ENCODE data around the gene MYO18A.

The MYO18A gene

DNA sequence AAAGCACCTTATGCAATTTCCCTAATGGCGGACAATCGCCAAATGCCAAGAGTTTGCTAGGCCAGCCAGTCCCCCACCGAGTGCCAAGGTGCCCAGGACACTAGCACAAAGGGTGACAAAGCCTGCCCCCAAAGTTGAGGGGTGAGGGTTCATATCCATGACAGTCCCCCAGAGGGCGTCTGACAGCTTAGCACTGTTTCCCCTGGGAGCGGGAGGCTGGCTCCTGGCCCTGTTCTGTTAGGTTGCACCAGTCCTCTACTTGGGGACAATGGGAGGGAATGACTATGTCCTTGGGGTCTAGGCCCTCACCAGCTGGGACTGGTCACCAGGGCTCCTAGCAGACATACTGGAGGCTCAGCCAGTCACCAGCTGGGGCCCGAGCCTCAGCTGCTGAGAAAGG, 66.9 kb downstream of the MYO18A start:
- no peak for FAIRE-seq
- no peak for DNase-seq (ENCODE audit: extremely low spot score, insufficient read length, low read depth)

DNA sequence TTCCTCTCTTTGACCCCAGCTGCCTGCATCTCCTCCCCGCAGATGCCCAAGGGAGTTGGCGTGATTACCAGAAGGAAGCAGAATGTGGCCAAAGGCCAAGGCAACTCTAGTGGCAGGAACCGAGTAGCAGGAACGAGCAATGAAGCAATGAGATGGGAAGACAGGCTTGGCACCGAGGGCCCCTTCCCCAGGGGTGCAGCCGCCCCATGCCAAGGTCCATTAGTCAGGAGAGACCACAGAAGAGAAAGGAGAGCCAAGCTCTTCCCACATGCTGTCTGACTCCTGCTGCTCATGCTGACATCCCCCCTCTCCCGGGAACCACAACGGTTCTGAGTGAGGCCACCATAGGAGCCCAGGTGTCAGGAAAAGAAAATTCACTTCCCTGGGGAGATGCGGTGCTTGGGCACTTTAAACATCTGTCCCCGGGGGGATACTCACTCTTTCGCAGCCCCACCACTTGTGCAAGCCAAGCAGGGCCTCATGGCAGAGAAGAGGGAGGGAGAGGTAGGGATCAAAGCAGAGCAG, 67.4 kb downstream of the MYO18A start:
- FAIRE-seq, result no peak
- DNase-seq (ENCODE audit: extremely low spot score, insufficient read length, low read depth), result no peak

DNA sequence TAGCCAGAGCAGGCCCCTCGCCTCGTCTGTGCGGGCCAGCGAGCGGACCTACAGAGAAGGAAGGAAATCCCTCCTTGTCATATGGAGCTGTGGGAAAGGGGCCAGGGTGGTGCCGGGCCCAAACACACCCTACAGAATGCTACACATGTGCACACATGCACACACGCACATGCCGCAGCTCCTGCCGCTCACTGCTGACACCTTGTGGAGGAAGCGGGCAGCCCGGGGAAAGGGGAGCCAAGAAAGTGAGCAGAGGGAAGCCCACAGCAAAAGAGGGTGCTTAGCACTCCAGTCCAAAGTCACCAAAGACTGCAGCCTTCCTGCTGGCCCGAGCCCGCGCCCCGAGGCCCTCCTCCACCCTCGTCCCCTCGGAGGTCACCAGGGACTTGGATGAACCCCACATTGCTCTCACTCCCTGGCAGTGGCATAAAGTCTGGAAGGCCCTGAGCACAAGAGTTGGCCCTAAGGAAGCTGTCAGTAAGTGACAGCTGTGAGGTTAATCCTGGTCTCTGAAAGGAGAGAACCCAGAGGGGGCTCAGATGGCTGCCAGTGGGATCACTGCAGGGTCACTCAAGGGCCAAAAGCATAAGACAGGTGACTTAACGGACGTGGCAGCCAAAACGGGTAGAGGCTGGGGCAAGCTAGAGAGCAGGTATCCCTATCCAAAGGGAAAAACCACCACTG, 68.2 kb downstream of the MYO18A start:
- FAIRE-seq, result peak; percentile 88
- peak; percentile 51 for DNase-seq (ENCODE audit: extremely low spot score, insufficient read length, low read depth)

DNA sequence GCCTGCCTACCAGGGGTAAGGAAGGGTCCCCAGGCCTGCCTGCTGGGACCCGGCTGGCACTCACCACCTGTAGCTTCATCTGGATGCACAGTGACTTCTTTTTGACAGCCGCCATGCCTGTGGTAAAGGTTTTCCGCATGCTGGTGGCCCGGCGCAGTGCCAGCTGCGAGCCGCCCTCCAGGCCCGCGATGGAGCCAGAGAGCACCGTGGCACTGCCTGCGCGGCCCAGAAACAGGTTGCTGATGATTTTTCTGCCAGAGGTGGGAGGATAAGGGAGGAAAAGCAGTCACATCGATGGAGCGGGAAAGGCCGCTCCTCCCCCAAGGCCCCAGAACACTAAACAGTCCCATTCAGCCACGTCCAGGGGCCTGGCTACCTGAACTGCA, 69.8 kb downstream of the MYO18A start:
- DNase-seq (ENCODE audit: extremely low spot score, insufficient read length, low read depth), result no peak
- no peak for FAIRE-seq

DNA sequence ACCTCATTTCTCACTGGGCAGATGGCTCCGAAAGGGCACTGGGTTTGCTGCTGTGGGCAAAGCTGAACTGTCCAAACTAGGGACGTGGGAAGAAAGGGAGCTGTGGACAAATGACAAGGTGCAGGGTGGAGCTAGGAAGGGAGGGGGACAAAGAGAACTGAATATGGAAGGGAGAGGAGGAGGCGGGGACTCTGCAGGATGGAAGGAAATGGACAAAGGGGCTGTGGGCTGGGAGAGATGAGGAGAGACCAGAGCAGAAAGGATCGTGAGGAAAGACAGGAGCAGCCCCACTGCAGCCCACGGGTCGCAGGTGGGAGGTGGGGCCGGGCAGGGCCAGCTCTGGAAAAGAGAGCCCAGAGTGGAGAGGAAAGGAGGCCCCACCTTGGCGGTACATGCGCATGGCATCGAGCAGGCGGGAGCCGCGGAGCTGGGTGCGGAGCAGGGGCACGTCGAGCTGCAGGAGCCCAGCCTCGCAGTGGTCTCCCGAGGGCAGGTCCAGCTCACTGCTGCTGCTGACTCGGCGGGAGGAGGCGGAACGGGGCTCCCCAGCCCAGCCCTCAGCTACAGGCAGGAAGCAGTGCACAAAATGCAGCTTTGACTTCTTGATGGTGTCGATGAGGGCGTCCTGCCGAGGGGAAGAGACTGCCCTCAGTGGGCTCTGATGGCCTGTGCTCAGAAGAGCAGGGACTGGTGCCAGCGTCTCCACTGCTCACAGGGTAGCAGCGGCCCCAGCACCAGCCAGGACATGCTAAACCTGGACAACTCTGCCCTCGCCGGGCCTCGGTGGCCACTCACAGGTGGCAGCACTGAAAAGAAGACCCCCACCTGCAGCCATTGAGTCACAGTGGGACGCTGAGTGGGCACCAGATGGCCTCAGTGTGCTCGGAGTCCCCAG, 70.5 kb downstream of the MYO18A start:
- FAIRE-seq, result no peak

DNA sequence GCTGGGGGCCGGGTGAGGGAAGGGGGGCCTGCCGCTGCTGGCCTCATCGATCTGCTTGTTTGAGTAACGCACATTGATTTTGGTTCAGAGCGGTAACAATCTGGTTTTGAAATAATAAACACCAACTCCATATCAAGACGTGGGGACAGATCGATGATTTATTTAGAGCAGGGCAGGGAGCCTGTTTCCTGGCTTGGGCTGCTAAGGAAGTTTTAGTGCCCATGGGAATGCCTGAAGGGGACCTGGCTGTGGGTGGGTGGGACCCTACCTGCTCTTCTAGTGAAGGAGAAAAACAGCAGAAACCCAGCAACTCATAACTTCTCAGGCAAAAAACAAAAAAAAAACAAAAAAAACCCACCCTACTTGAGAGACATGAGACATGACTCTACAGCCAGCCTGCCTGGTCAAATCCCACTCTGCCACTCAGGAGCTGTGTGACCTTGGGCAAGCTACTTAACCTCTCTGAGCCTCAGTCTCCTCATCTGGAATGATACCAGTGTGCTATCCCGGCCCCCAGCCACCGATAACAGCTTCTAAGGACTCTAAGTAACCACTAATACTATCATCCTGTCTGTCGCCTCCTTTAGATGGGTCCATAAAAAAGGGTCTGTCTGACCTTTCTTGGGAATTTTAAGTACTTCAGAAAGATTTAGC, 71.2 kb downstream of the MYO18A start:
- DNase-seq (ENCODE audit: extremely low spot score, insufficient read length, low read depth), result no peak
- no peak for FAIRE-seq

More for the DNA sequence above, 70.5 kb downstream of the MYO18A start:
- no peak for DNase-seq (ENCODE audit: extremely low spot score, insufficient read length, low read depth)

DNA sequence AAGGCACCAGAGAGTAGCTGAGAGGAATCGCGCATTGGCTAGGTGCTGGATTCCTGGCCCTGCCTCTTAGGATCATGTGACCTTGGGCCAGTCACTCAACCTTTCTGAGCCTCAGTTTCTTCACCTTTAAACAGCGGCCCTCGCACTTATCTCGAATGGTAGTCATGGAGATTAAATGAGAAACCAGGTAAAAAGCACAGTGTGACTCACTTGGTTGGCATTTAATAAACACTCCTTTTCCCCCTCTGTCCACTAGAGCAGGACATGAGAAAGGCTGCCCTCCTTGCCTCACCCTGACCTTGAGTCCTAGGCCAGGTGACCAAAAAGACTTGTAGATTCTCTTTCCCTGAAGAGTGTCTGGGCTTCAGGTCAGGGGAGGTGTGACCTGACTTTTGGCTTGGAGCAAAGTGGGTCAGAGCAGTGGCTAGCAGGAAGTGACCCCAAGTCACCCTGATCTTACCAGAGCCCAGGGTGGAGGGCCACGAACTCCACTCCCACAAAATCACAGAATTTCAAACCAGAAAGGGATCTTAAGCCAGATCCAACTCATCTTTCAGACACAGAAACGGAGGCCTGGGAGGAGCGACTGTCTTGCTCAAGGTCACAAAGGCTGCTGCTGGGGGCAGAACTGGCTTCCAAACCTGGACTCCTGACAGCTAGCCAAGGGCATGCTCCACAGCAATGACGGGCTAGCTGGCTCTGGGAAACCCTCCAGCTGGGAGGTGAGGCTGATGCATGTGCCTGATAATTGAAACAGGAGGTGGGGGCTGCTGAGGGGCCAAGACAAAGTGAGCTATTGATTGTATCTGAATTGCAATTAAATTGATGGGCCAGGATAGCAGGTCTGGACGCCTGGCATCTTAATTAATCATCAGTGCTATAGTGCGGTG, 72.0 kb downstream of the MYO18A start:
- DNase-seq (ENCODE audit: extremely low spot score, insufficient read length, low read depth) (no peak), FAIRE-seq (no peak)

DNA sequence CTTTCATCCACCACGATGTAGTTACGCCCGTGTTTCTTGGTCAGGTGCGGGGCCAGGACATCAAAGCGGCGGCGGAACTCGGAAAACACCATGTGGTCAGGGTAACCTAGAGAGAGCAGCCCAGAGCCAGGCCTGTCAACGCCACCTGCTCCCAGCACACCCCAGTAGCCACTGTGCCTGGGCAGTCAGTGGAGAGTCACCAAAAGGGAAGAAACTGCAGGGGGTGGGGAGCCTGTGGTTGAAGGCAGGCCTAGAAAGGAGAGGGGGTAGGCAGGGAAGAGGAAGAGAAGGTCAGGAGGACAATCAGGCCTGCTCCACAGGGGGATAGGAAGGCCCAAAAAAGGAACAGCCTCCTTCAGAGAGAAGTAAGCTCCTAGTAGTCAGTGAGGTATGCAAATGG, 73.1 kb downstream of the MYO18A start:
- no peak for FAIRE-seq

DNA sequence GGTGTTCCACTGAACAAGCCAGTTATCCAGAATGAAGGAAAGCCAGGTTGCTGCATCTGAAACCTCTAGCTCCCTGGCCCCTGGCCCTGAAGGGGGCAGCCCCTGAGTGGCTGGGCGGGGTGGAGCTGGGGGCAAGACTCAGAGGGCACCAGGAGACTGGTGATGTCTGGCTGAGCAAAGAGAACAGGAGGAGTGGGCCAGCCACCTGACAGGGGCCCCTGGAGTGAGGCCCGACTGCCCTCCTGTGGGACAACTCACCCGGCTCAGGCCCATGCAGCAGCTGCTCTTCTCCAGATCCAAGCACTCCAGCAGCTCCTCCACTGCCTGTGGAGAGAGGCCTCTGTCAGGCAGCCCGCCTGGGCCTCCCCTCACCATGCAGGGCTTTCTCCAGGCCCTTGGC, 76.9 kb downstream of the MYO18A start:
- FAIRE-seq (no peak), DNase-seq (ENCODE audit: extremely low spot score, insufficient read length, low read depth) (no peak)

More for the DNA sequence above, 73.1 kb downstream of the MYO18A start:
- DNase-seq (ENCODE audit: extremely low spot score, insufficient read length, low read depth), result no peak

DNA sequence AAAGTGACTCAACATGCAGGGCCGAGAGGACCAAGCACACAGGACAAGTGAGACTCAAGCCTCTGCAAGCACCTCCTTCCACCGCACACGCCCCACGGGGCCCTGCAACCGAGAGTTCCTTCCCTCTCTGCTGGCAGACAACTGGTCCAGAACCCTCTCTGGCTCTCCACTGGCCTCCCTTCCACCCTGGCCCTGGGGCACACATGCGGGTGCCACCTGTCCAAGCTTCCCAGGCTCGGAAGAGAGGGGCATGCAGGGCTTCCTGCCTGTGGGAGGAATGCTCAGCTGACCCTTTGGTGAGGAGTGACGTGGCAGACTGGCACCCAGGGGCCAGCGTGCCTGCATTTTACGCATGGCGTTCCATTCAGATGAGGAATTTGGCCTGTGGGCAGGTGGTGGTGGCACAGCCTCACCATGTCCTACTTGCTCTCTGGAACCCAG, 77.4 kb downstream of the MYO18A start:
- FAIRE-seq (no peak), DNase-seq (ENCODE audit: extremely low spot score, insufficient read length, low read depth) (no peak)

DNA sequence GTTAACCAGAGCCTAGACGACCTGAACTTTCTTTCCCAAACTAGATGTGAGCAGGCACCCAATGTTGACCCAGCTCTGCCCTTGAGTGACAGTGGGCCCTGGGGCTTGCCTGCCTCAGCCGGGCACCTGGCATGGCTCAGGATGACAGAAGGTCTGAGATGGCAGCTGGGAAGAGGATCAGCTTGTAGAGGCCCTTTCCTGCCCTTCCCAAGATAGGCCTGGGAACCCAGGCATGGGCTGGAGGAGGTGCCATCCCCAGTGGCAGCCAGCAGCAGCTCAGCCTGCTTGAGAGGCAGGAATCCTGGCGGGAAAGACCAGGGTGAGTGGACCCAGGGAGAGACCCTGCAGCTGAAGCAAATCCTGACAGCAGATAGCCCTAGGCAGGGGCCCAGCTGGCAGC, 78.2 kb downstream of the MYO18A start:
- no peak for FAIRE-seq
- DNase-seq (ENCODE audit: extremely low spot score, insufficient read length, low read depth), result no peak

DNA sequence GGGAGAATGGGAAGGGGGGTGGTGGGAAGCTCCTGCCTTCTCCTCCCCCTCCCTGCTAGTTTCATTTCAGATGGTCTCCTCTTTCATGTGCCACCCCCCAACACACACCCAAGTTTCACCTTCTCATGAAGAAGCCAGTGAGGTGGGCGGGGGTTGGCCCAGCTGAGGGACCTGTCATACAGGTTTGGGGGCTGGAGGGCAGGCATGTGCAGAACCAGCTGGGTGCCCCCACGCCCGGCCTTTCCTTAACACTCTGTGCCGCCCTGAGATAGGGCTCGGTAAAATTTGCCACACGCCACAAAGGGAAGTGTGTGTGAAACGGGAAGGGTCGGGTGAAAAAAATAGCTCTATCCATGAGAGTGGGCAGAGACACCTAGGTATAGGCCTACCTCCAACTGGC, 79.9 kb downstream of the MYO18A start:
- DNase-seq (ENCODE audit: extremely low spot score, insufficient read length, low read depth), result no peak
- FAIRE-seq, result no peak

DNA sequence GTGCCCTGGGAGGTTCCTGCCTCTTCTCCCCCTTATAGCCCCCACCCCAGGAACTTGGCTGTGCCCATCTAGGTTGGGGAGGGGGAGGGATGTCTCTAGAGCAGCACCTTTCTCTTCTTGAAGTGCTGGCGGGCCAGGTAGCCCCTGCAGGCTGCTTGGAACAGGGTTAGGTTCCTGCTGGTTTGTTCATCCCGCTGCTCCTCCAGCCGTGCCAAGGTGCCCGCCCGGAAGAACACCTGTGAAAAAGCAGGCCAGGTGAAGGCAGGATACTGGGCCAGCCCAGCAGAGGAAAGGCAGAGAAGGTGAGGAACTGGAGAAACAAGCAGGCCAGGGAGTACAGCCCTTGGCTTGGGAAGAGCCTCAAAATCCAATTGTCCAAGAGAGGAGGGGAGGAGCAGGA, 80.7 kb downstream of the MYO18A start:
- no peak for FAIRE-seq

DNA sequence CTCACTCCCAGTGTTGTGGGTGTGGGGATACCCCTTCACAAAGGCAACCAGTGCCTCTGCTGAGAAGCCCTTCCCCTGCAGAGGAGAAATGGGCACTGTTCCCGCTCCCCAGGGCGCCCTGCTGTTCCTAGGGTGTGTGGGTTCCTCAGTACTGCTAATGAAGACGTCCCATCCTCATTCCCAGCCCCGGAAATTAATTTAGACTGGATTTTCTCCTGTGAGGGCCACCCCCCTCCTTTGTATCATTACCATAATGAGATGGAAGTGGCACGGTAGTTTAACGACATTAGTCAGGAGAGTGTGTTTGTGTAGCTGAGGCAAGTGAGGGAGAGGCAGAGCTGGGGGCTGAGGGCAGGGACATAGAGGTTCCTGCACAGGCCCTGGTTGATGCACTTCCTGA, 84.1 kb downstream of the MYO18A start:
- DNase-seq (ENCODE audit: extremely low spot score, insufficient read length, low read depth), result no peak

More for the DNA sequence above, 80.7 kb downstream of the MYO18A start:
- no peak for DNase-seq (ENCODE audit: extremely low spot score, insufficient read length, low read depth)

DNA sequence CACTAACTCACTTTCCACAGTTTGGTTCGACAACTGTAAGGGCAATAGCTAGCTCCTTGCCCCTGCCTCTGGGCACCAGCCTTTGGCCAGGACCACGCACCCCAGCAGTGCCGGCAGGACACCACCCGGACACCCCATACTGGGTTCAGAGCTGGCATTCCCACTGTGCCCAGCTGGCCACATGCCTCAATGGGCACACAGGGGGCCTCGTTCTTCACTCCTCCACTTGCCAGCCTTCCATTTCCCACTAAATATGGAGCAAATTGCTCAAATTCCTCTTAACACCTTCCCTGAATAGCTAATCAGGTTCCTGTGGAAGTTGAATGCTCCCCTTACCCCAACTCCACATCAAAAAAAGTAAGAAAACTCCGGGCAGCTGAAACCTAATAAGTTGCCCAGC, 84.8 kb downstream of the MYO18A start:
- DNase-seq (ENCODE audit: extremely low spot score, insufficient read length, low read depth), result no peak
- FAIRE-seq, result no peak

More for the DNA sequence above, 84.1 kb downstream of the MYO18A start:
- FAIRE-seq, result no peak

DNA sequence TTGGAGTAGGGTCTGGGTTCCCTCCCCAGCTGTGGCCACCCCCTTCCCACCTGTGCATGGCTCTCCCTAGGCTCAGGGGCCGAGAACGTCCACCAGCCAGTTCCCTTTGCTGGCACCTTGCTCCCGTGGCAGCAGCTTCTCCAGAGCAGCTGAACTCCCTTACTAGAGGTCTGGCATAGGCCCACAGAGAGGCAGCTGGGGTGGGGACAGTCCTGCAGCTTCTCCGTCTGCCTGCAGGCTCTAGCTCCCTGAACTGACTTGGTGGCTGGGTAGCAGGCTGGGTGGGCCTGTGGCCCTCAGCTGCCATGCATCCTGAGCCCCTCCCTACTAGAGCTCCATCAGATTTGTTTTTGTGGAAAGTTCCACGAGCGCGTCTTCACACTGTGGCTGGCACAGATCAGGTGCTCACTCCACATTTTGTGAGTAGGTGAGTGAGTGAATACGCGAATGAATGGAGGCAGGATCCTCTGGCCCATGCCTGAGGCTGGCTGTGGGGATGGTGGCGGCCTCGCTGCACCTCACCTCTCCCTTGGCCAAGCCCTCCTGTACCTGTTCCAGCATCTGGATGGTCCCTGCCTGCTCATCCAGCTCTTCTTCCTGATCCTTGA, 86.0 kb downstream of the MYO18A start:
- FAIRE-seq (no peak), DNase-seq (ENCODE audit: extremely low spot score, insufficient read length, low read depth) (no peak)

DNA sequence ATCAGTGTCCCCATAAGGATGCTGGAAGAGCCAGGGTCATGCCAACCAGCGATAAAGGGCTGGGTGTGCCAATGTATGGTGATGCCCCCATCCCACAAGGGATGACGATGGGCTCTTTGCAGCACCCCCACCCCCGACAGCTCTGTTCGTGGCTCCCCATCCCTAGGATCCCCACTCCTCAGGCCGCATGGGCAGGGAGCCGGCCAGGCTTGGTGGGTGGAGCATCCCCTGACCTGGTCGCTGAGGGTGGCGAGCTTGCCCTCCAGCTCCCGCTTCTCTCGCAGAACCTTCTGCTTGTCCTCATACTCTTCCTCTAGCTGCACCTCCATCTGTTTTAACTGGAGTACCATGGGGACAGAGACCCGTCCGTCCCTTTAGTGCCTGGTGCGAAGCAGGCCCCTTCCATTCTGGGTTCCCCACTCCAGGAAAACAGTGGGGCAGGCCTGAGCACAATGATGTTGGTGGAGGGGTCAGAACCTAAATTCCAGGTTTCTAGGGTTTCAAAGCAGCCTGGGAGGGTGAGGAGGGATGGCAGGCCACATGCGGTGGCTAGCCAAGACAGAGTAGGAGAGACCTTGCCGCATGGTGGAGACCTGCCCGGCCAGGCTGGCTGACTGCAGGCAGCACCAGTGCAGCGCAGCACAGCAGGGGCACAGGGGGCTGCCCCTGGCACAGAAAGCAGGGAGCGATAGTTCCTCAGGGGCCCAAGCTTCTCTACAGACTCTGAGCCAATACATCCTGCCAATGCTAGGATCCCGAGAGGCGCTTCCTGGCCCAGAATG, 86.9 kb downstream of the MYO18A start:
- DNase-seq (ENCODE audit: extremely low spot score, insufficient read length, low read depth), result no peak
- FAIRE-seq, result no peak

DNA sequence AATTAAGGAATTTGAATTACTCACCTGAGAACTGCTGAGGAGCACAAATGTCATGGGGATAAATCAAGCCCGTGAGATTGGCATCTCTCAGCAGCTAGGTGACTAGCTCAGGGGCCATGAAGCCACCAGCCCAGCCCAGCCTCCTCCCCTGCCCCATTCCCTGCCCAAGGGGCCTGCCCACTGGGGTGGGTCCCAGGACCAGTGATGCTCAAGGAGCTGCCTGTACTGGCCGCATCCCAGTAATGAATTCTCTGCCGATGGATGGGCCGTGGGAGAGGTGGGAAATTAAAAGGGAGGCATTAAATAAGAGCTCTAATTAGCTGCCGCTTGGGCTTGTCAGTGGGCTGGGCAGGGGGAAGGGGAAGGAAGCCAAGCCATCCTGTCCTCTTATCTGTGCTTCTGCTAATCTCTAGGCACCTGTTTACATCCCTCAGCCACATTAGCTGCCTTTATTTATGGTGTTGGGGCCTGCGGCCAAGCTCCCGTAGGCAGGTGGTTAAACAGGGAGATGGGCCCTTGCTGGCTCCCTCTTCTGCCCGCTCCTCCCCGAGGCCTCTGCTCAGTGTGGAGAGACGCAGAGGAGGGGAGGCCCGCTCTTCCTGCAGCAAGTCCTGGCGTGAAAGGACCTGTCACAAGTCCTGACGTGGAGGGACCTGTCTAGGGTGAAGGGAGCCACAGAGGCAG, 88.5 kb downstream of the MYO18A start:
- DNase-seq (ENCODE audit: extremely low spot score, insufficient read length, low read depth) (no peak), FAIRE-seq (no peak)
